ENCODE data around the gene MFGE8.
A peak's percentile ranks its signal among the peaks of the same experiment; 100 is the strongest.

- TF ChIP-seq POLR2A (IDR thresholded peaks at IDR 0.05) (no peak), POLR2AphosphoS5 (IDR thresholded peaks at IDR 0.05) (no peak)
- TF ChIP-seq, protein P1, sequence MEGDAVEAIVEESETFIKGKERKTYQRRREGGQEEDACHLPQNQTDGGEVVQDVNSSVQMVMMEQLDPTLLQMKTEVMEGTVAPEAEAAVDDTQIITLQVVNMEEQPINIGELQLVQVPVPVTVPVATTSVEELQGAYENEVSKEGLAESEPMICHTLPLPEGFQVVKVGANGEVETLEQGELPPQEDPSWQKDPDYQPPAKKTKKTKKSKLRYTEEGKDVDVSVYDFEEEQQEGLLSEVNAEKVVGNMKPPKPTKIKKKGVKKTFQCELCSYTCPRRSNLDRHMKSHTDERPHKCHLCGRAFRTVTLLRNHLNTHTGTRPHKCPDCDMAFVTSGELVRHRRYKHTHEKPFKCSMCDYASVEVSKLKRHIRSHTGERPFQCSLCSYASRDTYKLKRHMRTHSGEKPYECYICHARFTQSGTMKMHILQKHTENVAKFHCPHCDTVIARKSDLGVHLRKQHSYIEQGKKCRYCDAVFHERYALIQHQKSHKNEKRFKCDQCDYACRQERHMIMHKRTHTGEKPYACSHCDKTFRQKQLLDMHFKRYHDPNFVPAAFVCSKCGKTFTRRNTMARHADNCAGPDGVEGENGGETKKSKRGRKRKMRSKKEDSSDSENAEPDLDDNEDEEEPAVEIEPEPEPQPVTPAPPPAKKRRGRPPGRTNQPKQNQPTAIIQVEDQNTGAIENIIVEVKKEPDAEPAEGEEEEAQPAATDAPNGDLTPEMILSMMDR (IDR thresholded peaks at IDR 0.05) = peak in 4 of 5 experiments; percentile 36 to 52 (median 48)
Observed at GRCh38 chr15:88878720-88879184, 34.4 kb downstream of the MFGE8 start.

Measured in transverse colon (tissue), 4 donors.